HepG2 (cell line): ENCODE measurements around the gene RAD21L1. TPM values are rescaled to one million over a fixed set of nuclear protein-coding genes. Genes with fewer than 3 reads are reported as not detected.

Experiments
- ELF4 ChIP-seq: sonication (generic); formaldehyde crosslinking; IDR thresholded peaks from 2 replicates; pipeline ENCODE4 v1.5.0; 2020; ENCODE audit warnings: missing genetic modification reagents, mild to moderate bottlenecking, moderate library complexity, borderline replicate concordance
- GABPA ChIP-seq, 2 experiments: IDR thresholded peaks; 2 replicates each; pipeline ENCODE4 v1.6.1; 2011 to 2016; ENCODE audit warnings: low read depth in 2 of 2, low read length in 1 of 2, missing biosample characterization in 1 of 2, missing genetic modification characterization in 1 of 2
- HMG20B ChIP-seq: conservative IDR thresholded peaks from 2 replicates; pipeline ENCODE4 v1.6.1; 2016; ENCODE audit warnings: missing genetic modification reagents, missing compliant biosample characterization
- KAT2B ChIP-seq: fragments of 150-350 bp; IDR thresholded peaks from 2 replicates; pipeline ENCODE4 v1.6.1; 2014; ENCODE audit warnings: low read depth, low read length, borderline replicate concordance
- KDM5B ChIP-seq: sonication (generic); formaldehyde crosslinking; IDR thresholded peaks from 2 replicates; pipeline ENCODE4 v1.4.0; 2020; ENCODE audit warnings: missing genetic modification reagents, mild to moderate bottlenecking, borderline replicate concordance
- ONECUT2 ChIP-seq: sonication (generic); formaldehyde crosslinking; IDR thresholded peaks from 2 replicates; pipeline ENCODE4 v1.4.0; 2020; ENCODE audit warnings: missing genetic modification reagents
- PTBP1 ChIP-seq: fragments of 200-400 bp; formaldehyde crosslinking; IDR thresholded peaks from 2 replicates; pipeline ENCODE4 v1.6.1; 2018; ENCODE audit warnings: low read length, low read depth; ENCODE audit not compliant: poor library complexity, severe bottlenecking
- RARG ChIP-seq: sonication (generic); formaldehyde crosslinking; IDR thresholded peaks from 2 replicates; pipeline ENCODE4 v1.4.0; 2020; ENCODE audit warnings: low read depth, mild to moderate bottlenecking, missing genetic modification reagents
- SAFB2 ChIP-seq: sonication (generic); formaldehyde crosslinking; IDR thresholded peaks from 2 replicates; pipeline ENCODE4 v1.5.1; 2020; ENCODE audit warnings: missing genetic modification reagents, low read depth, mild to moderate bottlenecking, borderline replicate concordance
- SMARCE1 ChIP-seq: fragments of 450-650 bp; IDR thresholded peaks from 2 replicates; pipeline ENCODE4 v1.6.1; 2017; ENCODE audit warnings: borderline replicate concordance
- TBL1XR1 ChIP-seq: fragments of 150-350 bp; IDR thresholded peaks from 2 replicates; pipeline ENCODE4 v1.6.1; 2014; ENCODE audit warnings: borderline replicate concordance, low read length; ENCODE audit not compliant: partially characterized antibody
- XRCC5 ChIP-seq: fragments of 200-400 bp; formaldehyde crosslinking; optimal IDR thresholded peaks from 2 replicates; pipeline ENCODE3; 2017; ENCODE audit warnings: mild to moderate bottlenecking, low read length
- ZEB1 ChIP-seq: IDR thresholded peaks from 2 replicates; pipeline ENCODE4 v1.6.1; 2012; ENCODE audit warnings: mild to moderate bottlenecking, low read depth, inconsistent platforms; ENCODE audit not compliant: insufficient replicate concordance
- ZNF124 ChIP-seq: sonication (generic); formaldehyde crosslinking; IDR thresholded peaks from 2 replicates; pipeline ENCODE4 v1.4.0; 2020; ENCODE audit warnings: missing genetic modification reagents
- ZNF343 ChIP-seq: sonication (generic); formaldehyde crosslinking; IDR thresholded peaks from 2 replicates; pipeline ENCODE4 v1.4.0; 2020; ENCODE audit warnings: mild to moderate bottlenecking, missing genetic modification reagents
- ZNF543 ChIP-seq: sonication (generic); formaldehyde crosslinking; IDR thresholded peaks from 2 replicates; pipeline ENCODE4 v1.4.0; 2020; ENCODE audit warnings: mild to moderate bottlenecking, missing genetic modification reagents
- polyA plus RNA-seq, 8 experiments: library from polyadenylated mRNA; depleted of rRNA in 3 of 8; stranded (reverse) in 7 of 8; unstranded in 1 of 8; fragments of >200 nt; fragmentation: Illumina TruSeq in 4 of 8; extraction: Trizol in 4 of 8; gene quantifications; 2 replicates each; pipeline versions ENCODE4 v1.2.1 to v1.2.3, GENCODE V29; 2011 to 2016; ENCODE audit warnings: low read depth in 4 of 8, missing spikeins in 1 of 8, mixed read lengths in 1 of 8; ENCODE audit not compliant: insufficient read depth in 1 of 8
- total RNA-seq, 5 experiments: library from RNA; depleted of rRNA; stranded (reverse); fragments of >200 nt; fragmentation: Illumina TruSeq; extraction: Trizol; gene quantifications; 2 replicates each; pipeline ENCODE4 v1.2.3, GENCODE V29; 2016; ENCODE audit warnings: low read depth in 1 of 5
- TF ChIP-seq, protein P1 (sequence below): sonication (generic); formaldehyde crosslinking; IDR thresholded peaks from one replicate; pipeline ENCODE4 v1.5.1; 2020; ENCODE audit warnings: mild to moderate bottlenecking, missing genetic modification reagents; ENCODE audit errors: not compliant biosample characterization
- TF ChIP-seq, protein P2 (sequence below): sonication (generic); formaldehyde crosslinking; IDR thresholded peaks from 2 replicates; pipeline ENCODE4 v1.5.0; 2020; ENCODE audit warnings: mild to moderate bottlenecking, missing genetic modification reagents, moderate library complexity
- TF ChIP-seq, protein P3 (sequence below): IDR thresholded peaks from 2 replicates; pipeline ENCODE4 v1.6.1; 2016

Gene RAD21L1
- total and polyA plus RNA-seq, 2 of the 13 experiments (the other 11 are each of a cell fraction or from before 2014, with no cell fraction given), result not detected

DNA sequence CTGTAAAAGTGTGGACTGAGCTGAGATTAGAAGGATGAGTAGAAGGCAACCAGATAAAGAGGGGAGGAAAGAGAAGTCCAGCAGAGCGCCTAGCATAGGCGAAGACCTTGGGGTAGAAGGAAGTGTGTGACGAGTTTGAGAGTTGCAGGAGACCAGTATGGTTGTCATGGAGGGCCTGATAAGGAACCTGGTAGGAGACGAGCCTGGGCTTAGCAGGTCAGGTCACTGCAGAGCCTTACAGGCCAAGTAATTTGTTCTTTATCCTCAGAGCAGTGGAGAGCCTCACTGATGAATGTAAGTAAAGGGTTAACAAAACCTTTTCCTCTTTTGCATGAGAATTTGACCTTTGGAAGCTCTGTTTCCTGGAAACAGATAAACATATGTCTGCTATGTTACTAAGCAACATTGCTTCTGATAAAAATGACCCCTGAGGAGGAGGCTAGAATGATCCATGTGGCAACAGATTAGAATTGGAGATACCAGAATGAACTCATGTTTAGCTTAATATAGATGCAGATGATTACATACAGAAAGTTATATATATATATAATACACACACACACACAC lies 38.2 kb upstream of the RAD21L1 start (continued):
- TF ChIP-seq, protein P1, sequence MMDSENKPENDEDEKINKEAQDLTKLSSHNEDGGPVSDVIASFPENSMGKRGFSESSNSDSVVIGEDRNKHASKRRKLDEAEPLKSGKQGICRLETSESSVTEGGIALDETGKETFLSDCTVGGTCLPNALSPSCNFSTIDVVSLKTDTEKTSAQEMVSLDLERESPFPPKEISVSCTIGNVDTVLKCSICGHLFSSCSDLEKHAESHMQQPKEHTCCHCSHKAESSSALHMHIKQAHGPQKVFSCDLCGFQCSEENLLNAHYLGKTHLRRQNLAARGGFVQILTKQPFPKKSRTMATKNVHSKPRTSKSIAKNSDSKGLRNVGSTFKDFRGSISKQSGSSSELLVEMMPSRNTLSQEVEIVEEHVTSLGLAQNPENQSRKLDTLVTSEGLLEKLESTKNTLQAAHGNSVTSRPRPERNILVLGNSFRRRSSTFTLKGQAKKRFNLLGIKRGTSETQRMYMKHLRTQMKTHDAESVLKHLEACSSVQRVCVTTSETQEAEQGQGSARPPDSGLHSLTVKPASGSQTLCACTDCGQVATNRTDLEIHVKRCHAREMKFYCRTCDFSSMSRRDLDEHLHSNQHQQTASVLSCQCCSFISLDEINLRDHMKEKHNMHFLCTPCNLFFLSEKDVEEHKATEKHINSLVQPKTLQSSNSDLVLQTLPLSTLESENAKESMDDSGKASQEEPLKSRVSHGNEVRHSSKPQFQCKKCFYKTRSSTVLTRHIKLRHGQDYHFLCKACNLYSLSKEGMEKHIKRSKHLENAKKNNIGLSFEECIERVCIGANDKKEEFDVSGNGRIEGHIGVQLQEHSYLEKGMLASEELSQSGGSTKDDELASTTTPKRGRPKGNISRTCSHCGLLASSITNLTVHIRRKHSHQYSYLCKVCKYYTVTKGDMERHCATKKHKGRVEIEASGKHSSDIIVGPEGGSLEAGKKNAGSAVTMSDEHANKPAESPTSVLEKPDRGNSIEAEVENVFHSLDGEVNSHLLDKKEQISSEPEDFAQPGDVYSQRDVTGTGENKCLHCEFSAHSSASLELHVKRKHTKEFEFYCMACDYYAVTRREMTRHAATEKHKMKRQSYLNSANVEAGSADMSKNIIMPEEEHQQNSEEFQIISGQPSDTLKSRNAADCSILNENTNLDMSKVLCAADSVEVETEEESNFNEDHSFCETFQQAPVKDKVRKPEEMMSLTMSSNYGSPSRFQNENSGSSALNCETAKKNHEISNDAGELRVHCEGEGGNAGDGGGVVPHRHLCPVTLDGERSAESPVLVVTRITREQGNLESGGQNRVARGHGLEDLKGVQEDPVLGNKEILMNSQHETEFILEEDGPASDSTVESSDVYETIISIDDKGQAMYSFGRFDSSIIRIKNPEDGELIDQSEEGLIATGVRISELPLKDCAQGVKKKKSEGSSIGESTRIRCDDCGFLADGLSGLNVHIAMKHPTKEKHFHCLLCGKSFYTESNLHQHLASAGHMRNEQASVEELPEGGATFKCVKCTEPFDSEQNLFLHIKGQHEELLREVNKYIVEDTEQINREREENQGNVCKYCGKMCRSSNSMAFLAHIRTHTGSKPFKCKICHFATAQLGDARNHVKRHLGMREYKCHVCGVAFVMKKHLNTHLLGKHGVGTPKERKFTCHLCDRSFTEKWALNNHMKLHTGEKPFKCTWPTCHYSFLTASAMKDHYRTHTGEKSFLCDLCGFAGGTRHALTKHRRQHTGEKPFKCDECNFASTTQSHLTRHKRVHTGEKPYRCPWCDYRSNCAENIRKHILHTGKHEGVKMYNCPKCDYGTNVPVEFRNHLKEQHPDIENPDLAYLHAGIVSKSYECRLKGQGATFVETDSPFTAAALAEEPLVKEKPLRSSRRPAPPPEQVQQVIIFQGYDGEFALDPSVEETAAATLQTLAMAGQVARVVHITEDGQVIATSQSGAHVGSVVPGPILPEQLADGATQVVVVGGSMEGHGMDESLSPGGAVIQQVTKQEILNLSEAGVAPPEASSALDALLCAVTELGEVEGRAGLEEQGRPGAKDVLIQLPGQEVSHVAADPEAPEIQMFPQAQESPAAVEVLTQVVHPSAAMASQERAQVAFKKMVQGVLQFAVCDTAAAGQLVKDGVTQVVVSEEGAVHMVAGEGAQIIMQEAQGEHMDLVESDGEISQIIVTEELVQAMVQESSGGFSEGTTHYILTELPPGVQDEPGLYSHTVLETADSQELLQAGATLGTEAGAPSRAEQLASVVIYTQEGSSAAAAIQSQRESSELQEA, result no peak
- TF ChIP-seq, protein P2, sequence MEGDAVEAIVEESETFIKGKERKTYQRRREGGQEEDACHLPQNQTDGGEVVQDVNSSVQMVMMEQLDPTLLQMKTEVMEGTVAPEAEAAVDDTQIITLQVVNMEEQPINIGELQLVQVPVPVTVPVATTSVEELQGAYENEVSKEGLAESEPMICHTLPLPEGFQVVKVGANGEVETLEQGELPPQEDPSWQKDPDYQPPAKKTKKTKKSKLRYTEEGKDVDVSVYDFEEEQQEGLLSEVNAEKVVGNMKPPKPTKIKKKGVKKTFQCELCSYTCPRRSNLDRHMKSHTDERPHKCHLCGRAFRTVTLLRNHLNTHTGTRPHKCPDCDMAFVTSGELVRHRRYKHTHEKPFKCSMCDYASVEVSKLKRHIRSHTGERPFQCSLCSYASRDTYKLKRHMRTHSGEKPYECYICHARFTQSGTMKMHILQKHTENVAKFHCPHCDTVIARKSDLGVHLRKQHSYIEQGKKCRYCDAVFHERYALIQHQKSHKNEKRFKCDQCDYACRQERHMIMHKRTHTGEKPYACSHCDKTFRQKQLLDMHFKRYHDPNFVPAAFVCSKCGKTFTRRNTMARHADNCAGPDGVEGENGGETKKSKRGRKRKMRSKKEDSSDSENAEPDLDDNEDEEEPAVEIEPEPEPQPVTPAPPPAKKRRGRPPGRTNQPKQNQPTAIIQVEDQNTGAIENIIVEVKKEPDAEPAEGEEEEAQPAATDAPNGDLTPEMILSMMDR (CRISPR knock-in tag), result no peak
- TF ChIP-seq SAFB2 (CRISPR knock-in tag), result no peak
- no peak for TF ChIP-seq ZEB1
- TF ChIP-seq RARG (CRISPR knock-in tag), result no peak
- TF ChIP-seq XRCC5, result peak; percentile 50
- TF ChIP-seq SMARCE1, result no peak
- TF ChIP-seq KDM5B (CRISPR knock-in tag), result no peak
- TF ChIP-seq KAT2B, result no peak
- 0 out of 2 replicates have a peak, but pooled peaks have one; percentile 19 for TF ChIP-seq HMG20B (CRISPR knock-in tag)
- 0 out of 2 replicates have a peak, but pooled peaks have one; percentile 69 for TF ChIP-seq ZNF124 (CRISPR knock-in tag)
- TF ChIP-seq GABPA (IDR thresholded peaks at IDR 0.05; ENCODE audit: low read depth, low read length), result no peak
- TF ChIP-seq GABPA (CRISPR knock-in tag; IDR thresholded peaks at IDR 0.05; ENCODE audit: low read depth), result peak; percentile 73
- TF ChIP-seq ONECUT2 (CRISPR knock-in tag), result no peak
- TF ChIP-seq PTBP1, result no peak
- no peak for TF ChIP-seq ZNF343
- TF ChIP-seq, protein P3, sequence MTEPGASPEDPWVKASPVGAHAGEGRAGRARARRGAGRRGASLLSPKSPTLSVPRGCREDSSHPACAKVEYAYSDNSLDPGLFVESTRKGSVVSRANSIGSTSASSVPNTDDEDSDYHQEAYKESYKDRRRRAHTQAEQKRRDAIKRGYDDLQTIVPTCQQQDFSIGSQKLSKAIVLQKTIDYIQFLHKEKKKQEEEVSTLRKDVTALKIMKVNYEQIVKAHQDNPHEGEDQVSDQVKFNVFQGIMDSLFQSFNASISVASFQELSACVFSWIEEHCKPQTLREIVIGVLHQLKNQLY (CRISPR knock-in tag), result no peak
- TF ChIP-seq ZNF543, result no peak
- TF ChIP-seq TBL1XR1, result peak; percentile 73
- 0 out of 2 replicates have a peak, but pooled peaks have one; percentile 38 for TF ChIP-seq ELF4
